Hematopoietic multipotent progenitor cell treated with erythropoietin and hydrocortisone succinate and interleukin-3 and kit ligand, for 15 days (in vitro differentiated cells): Measurements from ENCODE around the gene GNL3.

Source experiments
- DNase-seq: peaks from one replicate; pipeline ENCODE4 v3.0.0-alpha.2; 2015; ENCODE audit warnings: low spot score

The GNL3 gene

DNA sequence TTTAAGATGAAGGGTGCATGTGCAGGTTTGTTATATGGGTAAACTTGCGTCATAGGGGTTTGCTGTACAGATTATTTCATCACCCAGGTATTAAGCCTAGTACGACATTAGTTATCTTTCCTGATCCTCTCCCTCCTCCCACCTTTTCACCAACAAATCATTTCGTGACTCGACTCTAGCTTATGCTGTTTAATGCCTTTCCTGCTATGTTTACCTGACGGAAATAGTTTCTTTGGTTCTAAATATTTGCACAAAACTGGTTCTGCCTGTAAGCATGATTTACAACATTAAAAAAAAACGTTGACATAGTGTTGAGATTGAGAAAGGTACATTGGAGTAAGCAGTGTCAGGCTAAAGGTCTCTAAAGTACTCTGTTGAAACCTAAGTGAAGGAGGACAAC, 2.4 kb downstream of the GNL3 start:
- DNase-seq = no peak

DNA sequence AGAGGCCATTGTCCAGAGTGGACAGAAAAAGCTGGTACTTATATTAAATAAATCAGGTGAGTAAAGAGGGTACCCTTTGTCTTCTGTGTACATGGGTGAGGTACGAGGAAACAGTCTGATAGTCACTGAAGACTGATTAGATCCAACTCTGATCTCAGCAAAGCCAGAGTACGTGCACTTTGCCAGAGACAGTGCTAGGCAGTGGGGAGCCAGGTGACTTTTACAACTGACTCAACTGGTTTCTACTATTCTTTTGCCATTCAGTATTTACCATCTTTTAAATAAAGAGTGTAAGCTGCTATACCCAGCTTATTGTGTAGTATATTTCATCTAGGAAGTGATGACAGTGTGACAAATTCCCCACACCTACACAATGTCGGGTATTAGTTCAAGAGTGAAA, 3.3 kb downstream of the GNL3 start:
- no peak for DNase-seq

DNA sequence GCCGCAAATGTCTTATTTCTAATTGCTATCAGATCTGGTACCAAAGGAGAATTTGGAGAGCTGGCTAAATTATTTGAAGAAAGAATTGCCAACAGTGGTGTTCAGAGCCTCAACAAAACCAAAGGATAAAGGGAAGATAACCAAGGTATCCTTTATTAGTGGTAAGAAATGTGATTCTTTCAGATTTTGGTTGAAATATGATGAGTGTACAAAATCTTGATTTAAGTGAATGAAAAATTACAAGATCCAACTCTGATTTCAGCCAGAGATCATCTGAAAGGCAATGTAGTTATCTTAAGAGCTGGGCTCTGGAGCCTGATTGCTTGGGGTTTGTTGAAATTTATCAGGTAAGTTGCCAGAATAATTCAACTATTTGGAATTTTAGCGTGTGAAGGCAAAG, 4.7 kb downstream of the GNL3 start:
- DNase-seq = no peak

DNA sequence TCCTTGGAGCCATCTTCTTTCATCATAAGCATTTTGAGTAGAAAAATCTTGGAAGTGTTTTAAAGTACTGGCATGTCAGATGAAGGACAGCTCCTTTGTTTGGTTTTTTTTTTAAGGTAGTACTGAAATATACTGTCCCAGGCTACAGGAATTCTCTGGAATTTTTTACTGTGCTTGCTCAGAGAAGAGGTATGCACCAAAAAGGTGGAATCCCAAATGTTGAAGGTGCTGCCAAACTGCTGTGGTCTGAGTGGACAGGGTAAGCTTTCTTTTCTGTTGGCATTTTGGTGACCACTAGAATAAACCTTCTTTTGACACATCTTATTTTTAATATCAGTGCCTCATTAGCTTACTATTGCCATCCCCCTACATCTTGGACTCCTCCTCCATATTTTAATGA, 7.2 kb downstream of the GNL3 start:
- DNase-seq = no peak

DNA sequence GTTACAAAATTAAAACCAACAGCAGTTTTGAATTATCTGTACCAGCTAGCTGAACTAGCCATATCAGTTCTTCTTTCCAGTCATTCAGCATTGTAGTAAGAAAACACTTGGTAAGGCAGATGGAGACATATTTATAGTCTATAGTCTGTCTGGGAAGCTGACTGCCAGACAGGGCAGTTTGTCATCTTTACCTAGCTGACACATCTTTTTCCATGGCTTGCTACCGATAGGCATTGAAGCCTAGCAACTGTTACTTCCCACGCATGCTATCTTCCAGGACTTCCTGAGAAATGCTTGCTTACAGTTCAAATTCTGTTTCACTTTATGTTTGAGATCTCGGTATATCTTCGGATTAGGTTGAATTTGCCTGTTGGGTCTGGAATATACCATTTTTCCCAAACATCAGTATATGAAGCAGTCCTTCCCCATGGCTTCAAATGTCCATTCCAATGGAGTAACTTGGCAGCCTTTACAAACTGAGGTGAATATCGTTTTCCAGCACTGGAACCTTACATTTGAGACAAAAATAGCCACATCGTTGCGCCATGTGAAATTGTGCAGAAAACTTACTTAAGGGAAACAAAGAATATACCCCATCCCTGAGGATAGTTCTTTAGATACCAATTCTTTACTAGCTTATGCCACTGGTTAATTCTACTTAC, 8.8 kb downstream of the GNL3 start:
- DNase-seq = no peak

DNA sequence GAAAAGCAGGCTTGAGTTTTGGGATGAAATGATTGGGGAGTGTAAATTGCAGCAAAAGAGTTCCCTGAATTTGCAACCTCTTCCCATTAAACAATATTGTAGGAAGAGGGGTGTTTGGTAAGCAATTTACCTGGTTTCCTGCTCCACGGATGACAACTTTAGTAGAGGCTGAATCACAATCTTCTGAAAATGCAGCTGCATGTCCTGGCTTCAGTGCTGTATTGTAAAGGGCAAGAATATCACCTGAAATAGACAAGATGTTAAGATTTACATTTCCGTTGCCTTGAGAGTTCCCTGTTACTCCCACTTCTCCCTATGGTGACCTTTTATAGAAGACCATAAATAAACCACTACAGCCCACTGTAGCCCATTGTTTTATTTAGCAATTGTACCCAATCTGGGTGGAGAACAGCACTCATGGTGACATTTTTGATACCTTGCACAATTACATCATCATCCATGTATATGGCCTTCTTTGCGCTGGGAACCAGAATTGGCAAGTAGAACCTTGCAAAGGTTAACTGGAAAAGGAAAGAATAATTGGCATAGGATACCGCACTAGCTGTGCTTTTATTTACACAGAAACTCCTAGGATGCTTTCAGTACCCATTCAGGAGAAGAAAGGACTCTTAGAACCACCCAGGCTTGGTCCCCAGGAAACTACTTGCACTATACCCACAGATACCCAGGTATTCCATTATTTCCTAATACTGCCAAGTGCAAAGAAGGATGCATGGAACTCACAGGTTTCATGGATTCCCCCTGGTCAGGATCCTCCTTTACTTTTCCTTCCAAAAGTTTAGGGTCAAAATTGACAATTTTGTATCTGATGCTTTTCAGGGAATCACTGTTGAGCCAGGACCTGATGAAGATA, 10.2 kb downstream of the GNL3 start:
- no peak for DNase-seq

DNA sequence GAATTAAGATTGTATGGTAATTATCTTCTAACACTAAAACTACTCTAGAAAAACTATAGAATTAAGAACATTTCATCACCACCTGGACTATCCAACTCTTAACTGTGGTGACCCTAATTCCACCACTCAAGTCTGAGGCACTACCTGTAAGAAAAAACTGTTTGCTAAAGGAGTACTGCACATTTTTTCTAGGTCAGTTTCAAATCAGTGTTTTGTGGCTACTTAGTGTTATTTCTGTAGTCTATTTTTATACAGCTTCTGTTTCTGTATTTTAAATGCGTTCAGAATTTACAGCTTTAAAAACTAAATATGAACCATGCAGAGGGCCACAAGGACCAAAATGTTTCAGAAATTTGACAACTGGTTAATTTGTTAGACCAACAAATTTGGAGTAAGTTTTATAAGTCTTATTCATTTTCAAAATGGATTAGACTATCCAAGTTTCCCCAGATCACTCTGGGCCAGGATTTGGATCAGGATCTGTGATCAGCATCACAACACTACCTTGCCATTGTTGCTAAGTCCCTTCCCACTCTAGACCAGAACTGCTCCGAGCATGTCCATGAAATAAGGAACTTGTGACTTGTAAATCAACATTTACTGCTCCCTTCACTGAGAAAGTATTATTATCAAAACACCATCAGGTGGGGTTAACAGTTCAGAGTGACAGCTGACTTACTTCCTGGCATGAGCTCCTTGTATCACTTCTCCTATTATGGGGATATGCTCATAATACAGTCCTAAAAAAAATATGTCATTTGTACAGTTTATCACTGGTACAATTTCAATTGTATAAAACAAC, 11.2 kb downstream of the GNL3 start:
- DNase-seq = no peak

DNA sequence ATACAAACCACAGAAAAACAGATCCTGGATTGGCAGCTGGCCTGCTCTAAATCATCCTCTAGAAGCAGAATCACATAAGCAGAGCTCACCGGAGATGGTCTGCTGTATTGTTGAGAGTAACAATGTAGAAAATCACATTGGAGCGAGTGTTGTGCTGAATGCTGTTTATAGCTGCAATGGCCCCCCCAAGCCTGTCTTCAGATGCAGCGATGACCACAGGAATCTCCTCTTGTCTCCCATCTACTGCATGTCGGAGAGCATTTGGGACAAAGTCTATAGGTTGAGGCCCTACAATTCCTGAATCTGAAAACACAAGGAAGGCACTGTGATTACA, 11.8 kb downstream of the GNL3 start:
- no peak for DNase-seq

DNA sequence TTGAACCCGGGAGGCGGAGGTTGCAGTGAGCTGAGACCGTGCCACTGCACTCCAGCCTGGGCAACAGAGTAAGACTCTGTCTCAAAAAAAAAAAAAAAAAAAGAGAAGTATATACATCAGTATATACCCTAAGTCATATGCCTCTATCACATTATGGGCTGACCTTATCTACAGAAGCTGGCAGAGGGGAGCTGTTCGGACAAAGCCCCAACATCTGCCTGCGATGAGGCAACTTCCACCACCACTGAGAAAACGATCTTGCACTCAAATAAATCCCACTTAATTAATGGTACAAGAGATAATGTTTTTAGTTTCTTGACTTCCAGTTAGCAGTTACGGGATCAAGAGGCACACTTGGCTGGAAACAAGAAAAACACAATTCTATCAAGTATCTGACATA, 17.5 kb downstream of the GNL3 start:
- peak; percentile 17 for DNase-seq

DNA sequence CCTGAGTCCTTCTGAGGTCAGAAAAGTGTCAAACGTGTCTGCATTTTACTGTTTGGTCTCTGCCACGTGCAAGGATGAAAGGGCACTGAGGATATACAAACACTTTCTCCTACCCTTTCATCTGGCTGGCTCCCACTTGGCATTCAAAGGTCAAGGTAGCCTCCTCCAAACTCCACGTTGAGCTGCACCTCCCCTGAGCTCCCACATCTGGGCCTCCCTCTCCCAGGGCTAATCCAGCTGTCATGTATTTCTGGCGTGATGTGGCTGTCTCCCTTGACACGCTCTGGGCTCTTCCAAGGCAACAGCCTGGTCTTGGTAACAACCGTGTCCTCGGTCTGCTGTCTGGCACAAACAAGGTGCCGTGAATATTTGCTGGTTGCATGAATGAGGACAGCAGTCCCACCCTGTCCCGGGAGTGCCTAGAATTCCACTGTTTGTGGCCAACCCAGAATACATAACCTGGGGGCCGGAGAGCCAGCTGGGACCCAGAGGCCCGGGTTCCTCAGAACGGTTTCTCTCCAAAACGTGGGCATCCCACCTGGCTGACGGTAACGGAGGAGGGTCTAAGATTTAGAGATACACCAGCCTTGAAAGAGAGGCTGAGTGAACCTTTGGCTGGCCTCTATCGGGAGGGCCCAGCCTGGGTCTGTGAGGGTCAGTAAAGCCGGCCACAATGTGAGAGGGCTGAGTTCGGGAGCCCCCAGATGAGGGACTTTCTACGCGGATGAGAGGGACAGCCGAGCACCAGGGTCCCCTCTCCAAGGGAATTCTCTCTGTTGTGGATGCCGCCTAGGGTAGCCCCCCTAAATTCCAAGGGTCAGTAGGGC, 19.0 kb downstream of the GNL3 start:
- peak; percentile 15 for DNase-seq

DNA sequence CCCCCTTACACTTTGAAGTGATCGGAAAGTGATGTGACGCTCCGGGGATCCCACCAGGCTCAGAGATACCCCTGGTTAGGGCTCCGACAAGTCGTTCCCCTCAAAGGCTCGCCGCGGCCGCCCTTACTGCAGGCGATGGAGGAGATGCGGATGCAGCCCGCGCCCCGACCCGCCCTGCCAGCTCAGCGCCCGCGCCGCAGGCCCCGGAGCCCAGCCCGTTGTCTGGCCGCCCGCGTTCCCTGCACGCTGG, 19.5 kb downstream of the GNL3 start:
- no peak for DNase-seq

DNA sequence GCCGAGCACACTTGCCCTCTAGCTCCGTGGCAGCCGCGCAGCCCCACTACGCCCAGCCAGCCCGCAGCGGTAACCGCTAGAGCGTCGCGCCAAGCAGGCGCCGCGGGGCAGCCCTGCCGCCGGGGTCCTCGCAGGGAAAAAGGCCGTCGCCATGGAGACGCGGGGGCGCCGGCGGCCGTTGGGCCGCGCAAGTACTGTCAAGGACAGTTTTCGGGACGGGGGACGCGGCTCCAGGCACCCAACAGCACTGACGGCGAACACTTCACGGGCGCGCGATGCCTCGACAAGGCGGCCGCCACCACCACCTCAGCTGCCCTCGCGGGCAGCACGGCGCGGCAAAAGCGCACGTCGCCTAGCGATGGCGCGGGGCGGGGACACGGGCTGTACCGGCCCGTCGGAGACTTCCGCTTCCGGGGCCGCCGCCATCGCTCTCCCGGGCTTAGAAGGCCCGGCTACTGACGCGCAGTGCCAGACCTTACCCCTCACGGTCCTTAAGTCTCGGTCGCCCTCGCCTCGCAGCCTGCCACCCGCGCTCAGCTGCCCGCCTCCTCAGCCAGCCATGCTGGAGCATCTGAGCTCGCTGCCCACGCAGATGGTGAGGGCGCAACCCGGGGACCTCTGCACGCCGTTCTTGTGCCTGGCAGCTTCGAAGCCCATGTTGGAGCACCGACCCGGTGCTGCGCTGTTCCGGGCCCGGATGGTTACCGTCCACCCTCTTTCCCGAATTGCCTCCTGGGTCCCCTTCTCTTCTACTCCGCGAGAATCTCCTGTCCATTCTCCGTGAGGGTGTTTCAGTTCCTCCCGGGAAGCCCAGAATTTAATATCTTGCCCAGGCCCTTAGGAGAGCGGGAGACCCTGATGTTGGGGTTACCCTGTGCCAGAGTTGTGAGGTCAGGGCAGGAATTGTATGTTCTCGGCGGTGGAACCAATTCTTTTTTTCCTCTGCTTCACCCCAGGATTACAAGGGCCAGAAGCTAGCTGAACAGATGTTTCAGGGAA, 20.2 kb downstream of the GNL3 start, which contains the start of the genes GLT8D1 and SPCS1:
GLT8D1 (minus strand) TSS at position 104 of the 999 bp plus-strand sequence. CDS start 5,331 bp downstream, outside the sequence.
SPCS1 (plus strand) TSS at position 419 of the 999 bp plus-strand sequence; CDS start at position 560, 141 bp downstream.
- peak; percentile 91 for DNase-seq

DNA sequence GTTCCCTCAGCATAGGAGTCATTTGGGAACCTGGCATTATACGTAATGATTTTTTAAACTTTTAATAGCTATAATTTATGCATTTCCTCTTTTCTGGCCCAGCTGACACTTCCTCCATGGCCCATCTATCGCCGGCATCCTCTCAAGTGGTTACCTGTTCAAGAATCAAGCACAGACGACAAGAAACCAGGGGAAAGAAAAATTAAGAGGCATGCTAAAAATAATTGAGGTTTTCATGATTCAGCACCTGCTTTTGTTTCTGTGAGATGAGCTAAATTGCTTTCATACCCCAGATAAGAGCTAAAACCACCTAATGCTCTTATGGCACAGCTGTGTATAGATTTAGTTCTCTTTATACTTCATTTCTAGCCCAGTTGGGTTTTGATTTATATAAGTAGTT, 21.8 kb downstream of the GNL3 start:
- no peak for DNase-seq

DNA sequence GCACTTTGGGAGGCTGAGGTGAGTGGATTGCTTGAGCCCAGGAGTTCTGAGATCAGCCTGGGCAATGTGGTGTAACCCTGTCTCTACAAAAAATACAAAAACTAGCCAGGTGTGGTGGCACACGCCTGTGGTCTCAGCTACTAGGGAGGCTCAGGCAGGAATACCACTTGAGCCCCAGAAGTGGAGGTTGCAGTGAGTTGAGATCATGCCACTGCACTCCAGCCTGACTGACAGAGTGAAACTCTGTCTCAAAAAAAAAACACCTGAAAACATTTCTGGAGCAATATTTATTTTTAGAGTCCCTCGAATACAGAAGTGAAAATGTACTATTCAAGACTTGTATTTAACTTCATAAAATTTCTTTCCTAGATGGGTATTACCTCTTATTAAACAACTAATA, 24.7 kb downstream of the GNL3 start:
- no peak for DNase-seq

DNA sequence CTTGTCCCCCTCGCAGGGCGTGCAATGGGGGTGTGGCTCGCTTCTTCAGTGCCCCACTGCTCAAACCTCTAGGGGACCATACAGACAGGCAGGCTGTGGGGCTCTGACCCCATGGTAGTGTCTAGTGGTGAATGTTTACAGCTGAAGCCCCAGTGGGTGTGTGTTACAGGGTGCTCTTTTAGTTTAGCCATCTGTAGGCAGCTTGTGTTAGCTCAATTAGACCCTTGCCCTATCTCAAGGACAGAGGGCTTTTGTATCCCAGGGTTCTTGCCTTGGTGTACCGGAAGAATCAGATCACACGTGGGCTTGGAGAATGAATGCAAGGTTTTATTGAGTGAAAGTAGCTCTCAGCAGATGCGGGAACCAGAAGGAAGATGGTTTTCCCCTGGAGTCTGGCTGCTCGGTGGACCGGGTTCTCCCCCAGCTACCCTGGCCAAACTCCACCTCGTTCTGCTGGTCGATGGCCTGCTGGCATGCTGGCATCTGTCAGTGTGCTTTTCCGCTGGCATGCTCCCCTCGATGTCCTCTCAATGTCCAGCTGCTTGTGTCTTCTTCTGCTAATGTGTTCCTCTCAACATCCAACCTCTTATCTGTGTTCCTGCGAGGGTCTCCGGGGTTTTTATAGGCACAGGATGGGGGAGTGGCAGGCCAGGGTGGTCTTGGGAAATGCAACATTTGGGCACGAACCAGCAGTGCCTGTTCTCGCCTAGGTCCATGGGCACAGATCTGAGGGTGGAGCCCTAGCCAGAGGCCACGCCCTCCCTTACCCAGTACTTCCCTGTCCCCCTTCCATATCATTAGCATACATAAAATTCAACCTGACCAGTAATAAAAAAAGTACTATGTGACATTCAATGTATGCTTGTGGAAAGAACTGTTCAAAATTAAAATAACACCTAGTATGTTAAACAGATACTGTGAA, 26.7 kb downstream of the GNL3 start:
- DNase-seq = no peak

DNA sequence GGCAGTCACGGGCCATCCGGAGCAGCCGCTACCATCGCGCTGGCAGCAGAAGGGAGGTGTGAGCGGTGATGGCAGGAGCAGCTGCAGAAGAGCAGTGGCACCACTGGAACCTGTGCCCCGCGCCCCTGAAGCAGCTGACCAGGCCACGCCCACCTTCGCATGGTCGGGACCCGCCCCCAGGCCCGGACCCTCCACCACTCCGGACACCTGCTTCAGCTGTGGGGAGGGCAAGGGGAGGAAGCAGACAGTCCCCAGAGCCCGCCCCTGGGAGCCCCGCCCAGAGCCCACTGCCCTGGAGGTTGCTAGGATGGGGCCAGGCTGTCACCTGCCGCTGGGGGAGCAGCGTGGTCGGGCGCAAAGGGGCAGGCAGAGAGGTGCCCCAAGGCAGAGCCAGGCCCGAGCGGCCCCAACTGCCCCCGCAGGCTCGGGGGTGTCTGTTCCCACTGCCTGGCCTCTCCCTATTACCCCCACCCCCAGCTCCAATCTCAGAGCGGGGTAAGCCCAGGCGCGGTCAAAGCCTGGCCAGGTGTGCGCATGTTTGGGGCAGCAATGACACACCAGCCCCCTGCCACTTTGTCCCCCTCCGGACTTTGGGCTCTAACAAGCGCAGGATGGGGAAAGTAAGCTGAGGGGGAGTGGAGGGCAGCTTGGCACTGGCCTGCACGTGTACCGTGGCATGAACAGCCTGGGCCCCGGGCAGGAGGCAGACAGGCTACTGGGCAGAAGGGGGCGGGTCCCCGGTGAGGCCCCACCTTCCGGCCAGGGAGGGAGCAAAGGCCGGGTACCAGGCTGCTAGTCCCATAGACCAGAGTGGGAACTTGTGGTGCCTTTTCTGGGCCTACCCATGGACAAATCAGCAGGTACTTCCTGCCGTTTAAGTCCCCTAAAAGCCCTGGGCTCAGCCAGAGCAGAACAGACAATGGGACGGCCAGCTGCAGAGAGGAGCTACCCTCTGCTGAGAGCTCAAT, 28.8 kb downstream of the GNL3 start:
- DNase-seq = no peak

DNA sequence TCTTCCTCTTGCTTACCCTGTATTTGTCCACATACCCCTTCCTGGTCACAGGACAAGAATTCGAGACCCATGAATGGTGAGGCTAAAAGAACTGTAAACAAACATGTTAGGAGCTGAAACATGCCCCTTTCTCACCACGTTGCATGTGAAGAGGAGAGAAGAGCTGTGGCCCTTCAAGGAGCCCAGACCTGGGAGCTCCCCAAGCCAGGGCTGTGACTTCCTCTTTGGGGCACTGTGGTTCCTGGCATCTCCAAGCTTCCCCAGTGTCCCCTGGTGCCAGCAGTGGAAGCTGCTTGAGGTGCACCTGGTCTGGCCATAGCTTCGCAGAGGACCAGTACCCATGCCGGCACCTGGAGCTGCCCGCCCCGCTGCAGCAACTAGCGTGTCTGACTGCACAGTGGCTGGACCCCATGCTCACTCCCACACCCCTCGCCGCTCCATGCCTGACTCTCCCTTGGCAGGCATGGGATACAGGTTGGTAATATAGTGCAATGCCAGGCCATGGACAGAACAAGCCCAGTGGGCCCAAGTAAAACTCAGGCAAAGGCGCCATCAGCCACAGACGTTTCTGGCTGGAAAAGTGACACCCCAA, 30.0 kb downstream of the GNL3 start:
- no peak for DNase-seq

DNA sequence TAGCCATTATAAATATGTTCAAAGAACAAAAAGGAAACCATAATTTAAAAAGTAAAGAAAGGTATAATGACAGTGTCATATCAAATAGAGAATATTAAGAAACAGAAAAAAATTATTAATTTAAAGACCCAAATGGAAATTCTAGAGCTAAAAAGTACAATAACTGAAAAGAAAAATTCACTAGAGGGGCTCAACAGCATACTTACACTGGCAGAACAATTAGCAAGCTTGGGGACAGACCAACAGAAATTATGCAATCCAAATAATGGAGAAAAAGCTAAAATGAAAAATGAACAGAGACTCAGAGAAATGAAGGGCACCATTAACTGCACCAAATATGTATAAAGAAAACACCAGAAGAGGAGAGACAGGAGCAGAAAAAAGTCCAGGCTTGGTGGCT, 33.8 kb downstream of the GNL3 start:
- DNase-seq = no peak
